Kidney (tissue), 14 donors: ENCODE results near the gene NR2E1. TPM values are rescaled to one million over a fixed set of nuclear protein-coding genes. Genes with fewer than 3 reads are reported as not detected.

Experiments used
- DNase-seq, 5 donors: peaks; one replicate each; pipeline ENCODE4 v3.0.0-alpha.2; 2013 to 2020
- FAIRE-seq: peaks from 2 replicates; lab custom pipeline; 2012; peaks lifted over from hg19 to GRCh38; lab: Jason Lieb, UNC
- H3K27ac ChIP-seq, 2 donors: one replicate each; pipeline ENCODE4 v1.7.0; 2013; ENCODE audit warnings: low read depth in 2 of 2, low read length in 2 of 2, inconsistent platforms in 1 of 2
- H3K27me3 ChIP-seq: one replicate; pipeline ENCODE4 v1.7.1; 2013; ENCODE audit warnings: low read length, inconsistent platforms; ENCODE audit not compliant: control insufficient read depth, insufficient read depth
- H3K36me3 ChIP-seq, 3 donors: one replicate each; pipeline versions ENCODE4 v1.7.0 to v1.7.1; 2013; ENCODE audit warnings: low read length in 3 of 3, control low read depth in 1 of 3, inconsistent platforms in 1 of 3; ENCODE audit not compliant: insufficient read depth in 3 of 3, control insufficient read depth in 2 of 3
- H3K4me1 ChIP-seq, 3 donors: one replicate each; pipeline versions ENCODE4 v1.7.0 to v1.7.1; 2013; ENCODE audit warnings: low read length in 3 of 3, inconsistent platforms in 1 of 3, low read depth in 1 of 3; ENCODE audit not compliant: control insufficient read depth in 2 of 3, insufficient read depth in 2 of 3
- H3K4me3 ChIP-seq, 3 donors: one replicate each; pipeline versions ENCODE4 v1.7.0 to v1.8.1; 2013; ENCODE audit warnings: low read length in 3 of 3, control low read depth in 1 of 3, inconsistent platforms in 1 of 3
- H3K9ac ChIP-seq, 3 donors: one replicate each; pipeline versions ENCODE4 v1.7.0 to v1.7.1; 2013; ENCODE audit warnings: low read length in 3 of 3, control low read depth in 1 of 3, inconsistent platforms in 1 of 3
- H3K9me3 ChIP-seq, 3 donors: one replicate each; pipeline versions ENCODE4 v1.7.0 to v1.7.1; 2013; ENCODE audit warnings: low read length in 3 of 3, control low read depth in 1 of 3, inconsistent platforms in 1 of 3; ENCODE audit not compliant: control insufficient read depth in 2 of 3, insufficient read depth in 1 of 3
- intact Hi-C: fragments of 100-400 bp; cut with DNase I; formaldehyde crosslinking; loops from one replicate; pipeline ENCODE4 v1.11.1; 2022
- polyA plus RNA-seq: library from polyadenylated mRNA; stranded (reverse); fragments of 350-450 nt; fragmentation: Illumina TruSeq; extraction: RNeasy Lipid Tissue Mini Kit (QIAGEN cat#74804); gene quantifications from one replicate; pipeline ENCODE4 v1.2.3, GENCODE V29; 2014; ENCODE audit warnings: low read depth, low replicate concordance; ENCODE audit not compliant: insufficient read depth
- total RNA-seq: library from RNA; stranded (reverse); fragmentation: NEBNext Ultra II Directional; extraction: Animal tissue kit (Norgen Biotek cat#: 25700); gene quantifications from one replicate; pipeline ENCODE4 v1.2.1, GENCODE V29; 2021
- TF ChIP-seq, protein P1 (sequence below): IDR thresholded peaks from 3 replicates; pipeline ENCODE4 v1.5.1; 2012; ENCODE audit warnings: mild to moderate bottlenecking, moderate library complexity, borderline replicate concordance; ENCODE audit not compliant: insufficient read depth; ENCODE audit errors: extremely low read depth
- donor health status: control.
- donor health status: control.
- donor health status: control.
- donor health status: control.
- donor health status: control.
- donor health status: DM: yes; HTN: yes; CAD: no.
- donor health status: Normal renal cell carcinoma (clear cell type).

Gene NR2E1
- total and polyA plus RNA-seq, 2 donors from 2014 or later, result not detected

DNA sequence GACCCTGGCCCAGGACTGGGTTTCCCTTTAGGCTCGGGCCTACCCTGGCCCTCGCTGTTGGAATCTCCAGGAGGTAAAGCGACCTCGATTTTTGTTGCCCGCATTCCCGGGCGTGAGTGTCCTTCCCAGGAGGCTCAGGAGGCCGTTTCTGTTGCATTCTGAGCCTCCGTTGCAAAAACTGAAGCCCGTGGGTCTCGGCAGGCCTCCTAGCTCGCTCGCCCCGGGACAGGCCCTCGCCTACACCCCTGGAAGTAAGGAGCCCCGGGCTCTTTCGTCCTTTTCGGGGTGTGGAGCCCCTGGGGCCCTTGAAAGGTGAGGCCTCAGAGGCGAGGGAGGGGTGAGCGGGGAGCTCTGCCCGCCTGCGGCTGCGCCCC, 2.3 kb downstream of the NR2E1 start:
- DNase-seq (peak in 1 of 5 donors; percentile 39), FAIRE-seq (no peak)
- intact Hi-C loops, result no loop called here
- no peak overlapping the region for H3K9ac ChIP-seq
- no peak overlapping the region for H3K4me3 ChIP-seq
- H3K27ac ChIP-seq, result no peak overlapping the region
- TF ChIP-seq, protein P1, sequence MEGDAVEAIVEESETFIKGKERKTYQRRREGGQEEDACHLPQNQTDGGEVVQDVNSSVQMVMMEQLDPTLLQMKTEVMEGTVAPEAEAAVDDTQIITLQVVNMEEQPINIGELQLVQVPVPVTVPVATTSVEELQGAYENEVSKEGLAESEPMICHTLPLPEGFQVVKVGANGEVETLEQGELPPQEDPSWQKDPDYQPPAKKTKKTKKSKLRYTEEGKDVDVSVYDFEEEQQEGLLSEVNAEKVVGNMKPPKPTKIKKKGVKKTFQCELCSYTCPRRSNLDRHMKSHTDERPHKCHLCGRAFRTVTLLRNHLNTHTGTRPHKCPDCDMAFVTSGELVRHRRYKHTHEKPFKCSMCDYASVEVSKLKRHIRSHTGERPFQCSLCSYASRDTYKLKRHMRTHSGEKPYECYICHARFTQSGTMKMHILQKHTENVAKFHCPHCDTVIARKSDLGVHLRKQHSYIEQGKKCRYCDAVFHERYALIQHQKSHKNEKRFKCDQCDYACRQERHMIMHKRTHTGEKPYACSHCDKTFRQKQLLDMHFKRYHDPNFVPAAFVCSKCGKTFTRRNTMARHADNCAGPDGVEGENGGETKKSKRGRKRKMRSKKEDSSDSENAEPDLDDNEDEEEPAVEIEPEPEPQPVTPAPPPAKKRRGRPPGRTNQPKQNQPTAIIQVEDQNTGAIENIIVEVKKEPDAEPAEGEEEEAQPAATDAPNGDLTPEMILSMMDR, result no peak
- peaks cover 0 to 21% (median 6%) of the 10 kb centered on the region in 3 donors for H3K4me1 ChIP-seq
- no peaks in the 10 kb centered on the region for H3K36me3 ChIP-seq
- peaks cover 84% of the 10 kb centered on the region for H3K27me3 ChIP-seq
- no peaks in the 10 kb centered on the region for H3K9me3 ChIP-seq

DNA sequence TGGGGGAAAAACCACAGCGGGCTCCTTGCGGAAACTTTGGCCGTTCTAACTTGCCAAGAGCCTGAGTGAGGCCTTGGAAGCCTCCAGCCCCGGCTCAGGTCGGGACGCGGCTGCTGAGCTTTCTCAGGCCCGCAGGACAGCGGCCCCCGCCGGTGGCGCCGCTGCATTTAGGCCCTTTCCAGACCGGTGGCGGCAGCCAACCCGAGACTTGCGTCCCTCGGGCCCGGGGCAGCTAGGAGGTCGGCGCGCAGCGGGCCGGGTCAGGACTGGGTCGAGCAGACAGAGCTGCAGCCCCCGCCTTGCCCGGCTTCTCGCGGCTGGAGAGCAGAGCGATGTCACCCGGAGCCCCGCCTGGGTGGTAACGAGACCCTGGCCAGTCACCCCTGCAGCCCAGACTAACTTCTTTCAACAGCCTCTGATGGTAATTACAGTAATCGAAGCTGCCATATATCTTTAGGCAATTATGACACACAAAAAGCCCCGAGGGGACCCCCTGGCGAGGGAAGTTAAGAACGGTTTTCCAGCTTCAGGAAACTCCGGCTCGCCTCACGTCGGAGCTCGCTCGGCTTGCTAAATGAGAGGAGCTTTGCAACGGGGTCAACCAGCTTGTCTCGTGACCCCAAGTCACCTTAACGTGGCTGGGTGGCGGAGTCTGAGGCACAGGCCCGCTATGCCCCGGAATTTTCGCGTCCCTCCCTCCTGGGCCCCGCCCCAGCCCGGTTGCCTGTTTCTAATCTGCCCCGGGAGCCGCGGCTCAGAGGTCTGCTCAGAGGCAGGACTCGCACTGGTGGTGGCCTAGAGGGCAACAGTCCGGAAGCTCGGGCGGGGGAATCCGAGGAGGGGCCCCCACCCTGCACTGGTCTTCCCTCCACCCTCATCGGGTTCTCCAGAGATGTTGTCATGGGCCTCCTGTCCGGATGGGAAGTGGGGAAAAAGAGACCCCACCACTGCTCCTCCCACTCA, 3.0 kb downstream of the NR2E1 start:
- H3K9ac ChIP-seq, result no peak overlapping the region

DNA sequence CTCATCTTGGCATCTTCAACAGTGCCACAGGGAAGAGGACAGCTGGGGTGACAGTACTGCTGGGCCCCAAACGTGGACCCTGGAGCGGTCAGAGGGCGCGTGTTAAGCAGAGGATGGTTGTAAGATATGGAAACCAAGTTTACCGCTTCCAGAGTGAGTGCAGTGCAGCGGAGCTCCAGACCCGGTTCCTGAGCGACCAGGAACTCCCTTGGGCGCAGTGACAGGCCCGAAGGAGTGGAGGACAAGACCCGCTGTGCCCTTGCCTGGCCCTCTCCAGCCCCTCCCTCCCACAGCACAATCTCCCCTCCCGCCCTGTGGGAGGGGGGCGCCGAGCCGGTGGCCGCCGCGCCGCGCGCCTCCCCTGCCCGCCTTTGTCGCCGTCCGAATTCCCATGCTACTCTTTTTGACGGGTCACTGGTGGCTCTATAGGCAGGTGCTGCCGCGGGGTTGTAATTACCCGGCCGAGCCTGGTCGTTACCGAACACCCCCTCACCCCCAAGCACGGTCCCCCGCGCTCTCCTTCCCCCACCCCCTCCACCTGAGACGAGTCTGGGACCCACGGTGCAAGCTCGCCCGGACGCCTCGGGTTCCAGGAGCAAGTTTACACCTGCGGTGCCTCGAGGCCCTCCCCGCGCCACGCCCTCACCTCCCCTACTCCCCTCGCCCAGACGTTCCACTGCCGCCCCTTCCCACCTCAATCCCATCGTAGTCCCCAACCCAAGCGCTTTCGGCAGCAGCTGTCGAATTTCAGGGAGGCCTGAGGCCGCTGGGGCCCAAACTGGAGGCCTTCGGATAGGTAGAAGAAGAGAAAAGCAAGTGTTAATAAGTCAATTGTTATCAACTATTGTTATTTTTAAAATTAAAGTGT, 3.9 kb downstream of the NR2E1 start:
- TF ChIP-seq, protein P1, result no peak
- Histone ChIP-seq H3K36me3 (no peaks in the 10 kb centered on the region), H3K27me3 (peaks cover 81% of the 10 kb centered on the region), H3K27ac (no peak overlapping the region), H3K4me3 (no peak overlapping the region), H3K9ac (no peak overlapping the region), H3K9me3 (no peaks in the 10 kb centered on the region), H3K4me1 (peaks cover 0 to 21% (median 6%) of the 10 kb centered on the region in 3 donors)
- intact Hi-C loops, result no loop called here
- DNase-seq (no peak), FAIRE-seq (no peak)

More for the DNA sequence above, 3.0 kb downstream of the NR2E1 start:
- TF ChIP-seq, protein P1, result peak; percentile 9
- no peak overlapping the region for H3K27ac ChIP-seq
- H3K27me3 ChIP-seq, result peaks cover 81% of the 10 kb centered on the region
- H3K9me3 ChIP-seq, result no peaks in the 10 kb centered on the region
- peak; percentile 63 to 76 (median 68) for DNase-seq
- no peak for FAIRE-seq
- H3K4me3 ChIP-seq, result no peak overlapping the region
- no peaks in the 10 kb centered on the region for H3K36me3 ChIP-seq
- H3K4me1 ChIP-seq, result peaks cover 0 to 21% (median 6%) of the 10 kb centered on the region in 3 donors
- intact Hi-C loops, result no loop called here
